Raji (cell line): ENCODE data around the gene PTCHD4.

Experiments
- POLR2A ChIP-seq: IDR thresholded peaks from 2 replicates; pipeline ENCODE4 v1.6.1; 2011; ENCODE audit warnings: low read depth, low read length, control low read depth; ENCODE audit not compliant: insufficient read depth

PTCHD4 gene

DNA sequence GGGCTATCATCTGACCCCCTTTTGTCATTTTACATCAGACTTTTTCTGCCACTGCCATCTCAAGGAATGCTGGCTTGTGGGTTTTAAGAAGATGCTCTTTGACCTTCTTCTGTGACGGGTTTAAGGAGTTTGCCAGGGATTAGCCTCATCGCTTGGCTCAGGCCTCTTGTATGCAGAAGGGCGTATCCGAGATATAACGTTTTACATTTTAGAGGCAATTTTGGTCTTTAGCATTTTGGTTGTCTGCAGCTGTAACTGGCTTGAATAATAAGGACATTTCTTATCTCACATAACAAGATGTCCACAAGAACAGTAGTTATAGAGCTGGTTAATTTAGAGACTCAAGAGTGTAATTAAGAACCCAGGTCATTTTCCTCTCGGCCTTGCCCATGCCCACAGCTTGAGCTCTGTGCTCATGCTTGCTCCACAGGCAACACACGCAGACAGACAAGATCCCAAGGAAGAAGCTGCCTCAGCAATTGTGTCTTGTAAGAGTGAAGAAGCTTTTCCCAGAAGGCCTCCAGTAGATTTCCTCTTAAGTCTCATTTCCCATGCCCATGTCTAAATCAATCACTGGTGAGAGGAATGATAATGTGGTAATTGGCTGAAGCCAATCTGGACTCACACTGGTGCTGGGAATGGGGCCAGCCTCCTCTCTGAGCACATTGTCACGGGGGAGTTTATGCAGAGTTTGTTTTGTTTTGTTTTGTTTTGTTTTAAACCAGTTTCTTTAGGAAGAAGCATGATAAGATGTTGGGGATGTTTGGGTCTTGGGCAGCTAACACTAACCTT lies 36.8 kb downstream of the PTCHD4 start:
- no peak for TF ChIP-seq POLR2A

DNA sequence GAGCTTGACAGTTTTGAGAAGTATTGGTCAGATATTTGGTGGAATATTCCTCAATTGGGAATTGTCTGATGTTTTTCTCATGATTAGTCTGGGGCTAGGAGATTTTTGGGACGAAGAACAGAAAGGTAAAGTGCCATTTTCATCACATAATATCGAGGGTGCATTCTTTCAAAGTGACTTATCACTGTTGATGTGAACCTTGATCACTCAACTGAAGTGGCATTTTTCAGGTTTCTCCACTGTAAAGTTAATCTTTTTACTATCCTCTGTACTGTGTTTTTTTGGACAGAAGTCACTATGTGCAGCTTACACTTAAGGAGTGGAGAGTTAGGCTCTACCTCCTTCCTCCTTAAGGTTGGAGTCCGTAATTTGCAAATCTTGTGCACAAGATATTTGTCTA lies 39.2 kb downstream of the PTCHD4 start:
- no peak for TF ChIP-seq POLR2A

DNA sequence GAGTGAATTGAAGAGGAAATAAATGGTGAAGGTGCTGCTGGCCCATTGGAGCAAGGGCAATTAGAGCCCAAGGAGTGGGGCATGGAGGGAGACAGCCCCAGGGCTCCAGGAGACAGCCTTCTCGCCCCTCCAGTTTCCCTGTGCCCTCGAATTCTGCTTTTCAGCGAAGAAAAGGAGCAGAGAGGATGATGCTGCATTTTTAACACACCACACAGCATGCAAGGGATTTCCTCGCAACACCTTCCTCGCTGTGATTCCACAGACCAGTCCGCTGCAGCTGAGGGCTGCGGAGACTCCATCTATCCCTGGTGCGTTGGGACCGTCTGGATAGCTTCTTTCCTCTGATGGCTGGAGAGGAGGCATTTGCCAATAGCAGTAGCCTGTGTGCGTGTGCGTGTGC lies 41.7 kb downstream of the PTCHD4 start:
- TF ChIP-seq POLR2A = no peak

DNA sequence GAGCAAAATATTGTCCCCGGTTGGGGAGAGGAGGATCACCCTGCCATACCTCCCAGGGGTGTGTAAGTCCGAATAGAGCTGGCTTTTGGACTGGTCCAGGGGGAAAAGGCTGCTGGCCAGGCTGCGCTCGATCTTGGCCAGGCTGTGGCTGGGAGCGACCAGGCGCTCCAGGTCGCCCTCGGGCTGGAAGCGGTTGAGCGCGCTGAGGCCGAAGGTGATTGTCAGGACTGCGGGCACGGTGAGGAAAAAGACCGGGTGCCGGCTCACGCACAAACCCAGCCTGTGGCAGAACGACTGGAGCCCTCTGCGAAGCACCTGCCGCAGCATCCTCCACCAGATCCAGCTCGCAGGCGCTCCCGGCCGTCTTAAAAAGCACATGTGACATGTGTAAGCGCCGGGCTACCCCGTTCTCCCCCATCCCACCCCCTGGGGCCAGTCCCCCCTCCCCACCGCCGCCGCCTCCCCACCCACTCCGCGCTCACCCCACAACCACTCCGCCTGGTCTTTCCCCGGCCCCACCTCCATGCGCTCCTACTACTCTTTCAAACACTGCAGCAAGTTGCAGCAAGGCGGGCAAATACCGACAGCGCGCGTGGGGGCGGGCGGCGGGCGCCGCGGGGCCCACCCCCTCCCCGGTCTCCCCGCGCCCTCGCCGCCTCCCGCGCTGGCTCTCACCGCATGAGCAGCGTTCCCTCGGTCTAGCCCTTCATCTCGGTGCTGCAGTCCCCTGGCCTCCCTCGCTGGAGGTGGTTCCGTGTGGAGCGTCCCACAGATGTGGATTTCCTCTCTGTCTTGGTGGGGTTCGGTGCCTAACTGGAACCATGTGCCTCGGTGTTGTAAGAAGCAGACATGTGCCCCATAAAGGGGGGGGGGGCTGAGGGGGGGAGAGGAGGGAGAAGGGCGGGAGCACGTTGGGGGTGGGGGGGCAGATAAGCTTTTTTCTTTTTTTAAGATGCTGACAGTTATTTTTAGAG lies 42.4 kb downstream of the PTCHD4 start:
- TF ChIP-seq POLR2A = no peak

DNA sequence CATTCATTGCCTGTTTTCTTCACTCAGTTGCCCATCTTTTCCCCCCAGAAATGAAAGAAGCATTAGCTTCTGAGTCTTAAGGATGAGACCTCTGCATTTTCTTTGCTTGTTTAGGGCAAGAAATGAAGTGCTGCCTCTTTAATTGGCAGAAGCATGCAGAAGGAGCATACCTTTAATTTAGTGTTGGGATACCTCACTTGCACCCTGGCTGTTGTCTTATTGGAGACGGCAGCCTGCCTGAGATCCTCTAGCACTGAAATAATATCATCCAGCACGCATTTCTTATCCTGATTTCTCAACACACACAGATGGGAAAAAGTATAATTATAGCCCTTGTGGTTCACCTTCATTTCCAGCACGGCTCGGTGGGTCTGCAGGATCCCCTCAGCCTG lies 43.1 kb downstream of the PTCHD4 start:
- no peak for TF ChIP-seq POLR2A

DNA sequence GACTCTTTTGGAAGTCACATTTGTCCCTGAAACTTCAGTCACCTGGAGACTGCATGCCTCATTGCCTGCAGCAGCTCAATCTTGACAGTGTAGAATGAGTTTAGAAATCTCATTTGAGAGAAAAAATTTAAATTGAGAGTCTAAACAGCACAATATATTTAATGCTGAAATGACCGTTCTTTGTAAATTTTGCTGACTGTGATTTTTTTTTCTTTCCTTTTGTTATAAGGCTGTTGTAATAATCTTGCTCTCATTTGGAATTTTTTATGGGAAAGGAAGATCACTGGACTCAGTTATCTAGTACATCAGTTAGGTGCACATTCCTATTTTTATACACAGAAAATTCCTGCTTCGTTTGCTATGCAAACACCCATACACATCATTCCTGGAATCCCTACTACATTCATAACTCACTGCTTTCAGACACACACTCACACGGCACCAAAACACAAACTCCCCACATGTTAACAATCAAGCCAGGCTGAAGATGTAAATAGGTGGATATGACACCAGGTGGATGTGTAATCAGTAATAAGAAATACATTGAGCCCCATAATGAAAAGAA lies 43.8 kb downstream of the PTCHD4 start:
- no peak for TF ChIP-seq POLR2A

DNA sequence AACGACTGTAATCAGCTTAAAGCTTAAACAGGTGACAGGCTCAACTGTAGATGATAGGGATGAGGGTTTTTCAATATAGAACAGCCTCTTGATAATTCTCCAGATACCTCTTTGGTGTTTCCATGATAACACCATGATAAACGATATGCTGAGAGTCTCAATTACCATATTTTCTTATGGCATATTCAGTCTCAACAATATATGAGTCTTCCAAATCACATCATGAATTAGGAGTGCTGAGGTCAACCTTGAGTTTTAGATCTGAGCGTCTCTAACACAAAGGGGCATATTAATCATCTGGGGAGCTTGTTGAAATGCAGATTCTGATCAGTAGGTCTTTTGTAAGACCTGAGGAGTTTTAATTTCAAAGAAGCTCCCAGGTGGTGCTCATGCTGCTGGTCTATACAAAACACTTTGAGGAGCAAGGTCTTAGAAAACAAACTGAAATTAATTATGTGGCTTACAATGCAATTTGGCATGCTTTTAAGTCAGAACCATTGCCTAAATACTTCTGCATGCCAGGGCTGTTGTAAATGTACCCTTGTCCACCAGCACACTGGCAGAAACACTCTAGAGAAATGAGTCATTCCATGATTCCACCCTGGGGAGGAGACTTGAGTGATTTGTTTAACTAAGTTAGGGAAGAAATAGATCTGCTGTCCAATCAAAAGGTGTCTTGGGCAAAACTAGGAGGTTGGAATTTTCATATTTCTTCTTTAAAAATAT lies 49.6 kb downstream of the PTCHD4 start:
- no peak for TF ChIP-seq POLR2A
